ENCODE measurements around the gene FAM149B1.

FAM149B1 gene

DNA sequence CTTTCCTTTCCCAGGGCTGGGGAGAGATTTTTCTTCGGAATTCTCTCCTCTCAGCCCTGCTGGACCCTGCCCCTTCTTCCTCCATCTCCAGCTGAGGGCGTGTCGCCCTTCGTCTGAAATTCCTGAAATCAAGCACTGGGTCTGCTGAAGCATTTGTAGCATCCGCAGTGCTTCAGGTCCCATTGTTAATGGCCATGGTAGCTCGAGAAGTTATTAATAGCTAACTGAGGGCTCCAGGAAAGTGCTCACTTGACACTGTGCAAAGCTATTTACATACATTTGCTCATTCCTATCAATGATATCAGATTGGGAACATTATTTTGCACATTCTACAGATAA is 515 bp downstream of the FAM149B1 start:
- peak in 1 of 42 donors; percentile 42 for DNase-seq
- intact Hi-C loops (cut with DNase I): loop anchor here (5.0 to 10.0 kb wide), 2 partner anchors 71 to 86 kb away; partner anchors contain the start of genes MRPS16 and P4HA1

DNA sequence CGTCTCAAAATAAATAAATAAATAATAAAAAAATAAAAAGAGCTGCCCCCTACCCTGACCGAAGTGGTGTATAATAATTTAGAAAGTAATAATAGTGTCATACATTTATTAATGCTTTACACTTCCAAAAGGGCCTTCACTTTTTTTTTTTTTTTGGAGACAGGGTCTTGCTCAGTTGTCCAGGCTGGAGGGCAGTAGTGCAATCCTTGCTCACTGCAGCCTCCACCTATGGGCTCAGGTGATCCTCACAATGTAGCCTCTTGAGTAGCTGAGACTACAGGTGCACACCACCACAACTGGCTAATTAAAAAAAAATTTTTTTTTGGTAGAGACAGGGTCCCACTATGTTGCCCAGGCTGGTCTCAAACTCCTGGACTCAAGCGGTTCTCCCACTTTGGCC is 1.4 kb downstream of the FAM149B1 start:
- DNase-seq: no peak
- intact Hi-C loops (cut with DNase I): loop anchor here (5.0 to 10.0 kb wide), 2 partner anchors 72 to 85 kb away; partner anchors contain the start of genes MRPS16 and P4HA1

GRCh38 chr10:73172867-73173266 is 4.9 kb downstream of the FAM149B1 start:
- intact Hi-C loops (cut with DNase I): no loop called here
- DNase-seq: no peak

DNA sequence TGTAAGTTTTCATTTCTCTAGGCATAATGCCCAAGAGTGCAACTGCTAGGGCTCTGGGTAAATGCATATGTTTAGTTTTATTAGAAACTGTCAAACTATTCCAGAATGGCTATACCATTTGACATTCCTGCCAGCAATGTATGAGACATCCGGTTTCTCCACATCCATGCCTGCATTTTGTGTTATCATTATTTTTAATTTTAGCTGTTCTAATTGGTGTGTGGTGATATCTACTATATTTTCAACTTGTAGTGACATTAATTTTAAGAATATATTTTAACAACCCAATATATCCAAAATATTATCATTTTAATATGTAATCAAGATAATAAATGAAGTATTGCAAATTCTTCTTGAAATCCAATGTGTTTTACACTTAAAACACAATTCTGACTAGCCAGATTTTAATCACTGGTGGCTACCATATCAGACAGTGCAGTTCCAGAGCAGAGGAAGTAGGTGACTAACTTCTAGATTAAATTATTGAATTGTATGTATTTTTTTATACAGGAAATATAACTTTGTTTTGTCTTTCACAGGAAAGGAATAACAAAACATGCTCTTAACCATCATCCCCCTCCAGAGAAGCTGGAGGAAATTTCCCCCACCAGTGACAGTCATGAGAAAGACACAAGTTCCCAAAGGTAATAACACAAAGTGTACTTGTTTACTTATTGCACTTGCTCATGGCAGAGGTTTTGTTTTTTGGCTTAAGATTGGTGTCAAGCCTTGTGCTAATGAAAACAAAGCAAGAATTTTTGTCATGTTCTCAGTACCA is 6.4 kb downstream of the FAM149B1 start:
- no peak for DNase-seq
- intact Hi-C loops (cut with DNase I): no loop called here

- no peak for DNase-seq
- intact Hi-C loops (cut with DNase I): no loop called here
Observed at GRCh38 chr10:73182568-73182967, 14.6 kb downstream of the FAM149B1 start.

DNA sequence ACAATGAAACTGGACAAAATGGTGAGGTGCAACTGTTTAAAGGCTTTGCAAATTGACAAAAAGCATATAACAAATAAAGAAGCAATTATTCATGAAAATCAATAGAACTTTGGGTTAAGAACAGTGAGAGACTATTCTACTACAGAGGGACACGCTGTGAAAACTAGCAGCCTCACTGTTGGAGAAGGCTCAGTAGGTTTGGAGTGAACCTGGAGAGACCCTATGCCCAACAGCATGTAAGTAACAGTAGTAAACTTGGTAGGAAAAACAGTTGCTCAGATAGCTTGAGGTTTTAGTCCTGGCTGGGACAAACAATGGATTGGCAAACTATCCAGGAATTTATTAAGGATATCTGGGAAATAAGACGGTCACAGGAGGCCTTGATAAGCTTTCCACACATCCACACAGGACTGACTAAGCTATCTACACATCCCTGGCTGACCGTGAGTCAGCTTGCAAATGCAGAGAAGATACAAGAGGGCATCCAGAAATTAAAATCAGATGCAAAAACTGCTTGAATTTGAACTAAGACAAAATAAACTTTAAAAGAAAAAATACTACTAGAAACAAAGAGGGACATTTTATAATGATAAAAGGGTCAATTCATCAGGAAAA is 15.9 kb downstream of the FAM149B1 start:
- no peak for DNase-seq
- intact Hi-C loops (cut with DNase I): no loop called here

DNA sequence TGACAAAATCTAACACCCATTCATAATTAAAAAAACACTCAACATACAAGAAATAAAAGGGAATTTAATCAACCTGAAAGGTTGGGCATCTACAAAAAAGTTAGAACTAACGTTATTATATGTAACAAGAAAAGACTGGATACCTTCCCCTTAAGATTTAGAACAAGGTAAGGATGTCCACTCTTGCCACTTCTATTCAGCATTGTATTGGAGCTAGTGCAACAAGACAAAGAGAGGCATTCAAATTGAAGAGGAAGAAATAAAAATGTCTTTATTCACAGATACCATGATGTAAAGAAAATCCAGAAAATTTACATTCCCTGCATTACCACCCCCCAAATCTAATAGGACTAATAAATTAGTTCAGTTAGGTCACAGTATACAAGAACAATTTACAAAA is 18.3 kb downstream of the FAM149B1 start:
- DNase-seq: no peak
- intact Hi-C loops (cut with DNase I): no loop called here

DNA sequence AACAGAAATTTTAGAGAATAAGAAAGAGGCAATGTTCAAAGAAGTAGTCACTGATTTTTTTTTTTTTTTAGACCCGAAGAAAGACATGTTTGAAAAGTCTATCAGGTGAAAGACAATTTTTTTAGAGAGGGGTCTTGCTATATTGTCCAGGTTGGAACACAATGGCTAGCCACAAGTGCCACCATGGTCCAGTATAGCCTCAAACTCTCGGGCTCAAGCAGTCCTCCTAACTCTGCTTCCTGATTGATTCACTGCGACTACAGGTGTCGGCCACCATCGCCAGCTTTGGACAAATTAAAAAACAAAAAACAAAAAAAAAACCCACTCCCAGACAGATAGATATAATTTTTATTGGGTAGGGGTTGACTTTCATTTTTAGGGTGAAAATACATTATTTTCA is 22.3 kb downstream of the FAM149B1 start:
- DNase-seq: no peak
- intact Hi-C loops (cut with DNase I): no loop called here

DNA sequence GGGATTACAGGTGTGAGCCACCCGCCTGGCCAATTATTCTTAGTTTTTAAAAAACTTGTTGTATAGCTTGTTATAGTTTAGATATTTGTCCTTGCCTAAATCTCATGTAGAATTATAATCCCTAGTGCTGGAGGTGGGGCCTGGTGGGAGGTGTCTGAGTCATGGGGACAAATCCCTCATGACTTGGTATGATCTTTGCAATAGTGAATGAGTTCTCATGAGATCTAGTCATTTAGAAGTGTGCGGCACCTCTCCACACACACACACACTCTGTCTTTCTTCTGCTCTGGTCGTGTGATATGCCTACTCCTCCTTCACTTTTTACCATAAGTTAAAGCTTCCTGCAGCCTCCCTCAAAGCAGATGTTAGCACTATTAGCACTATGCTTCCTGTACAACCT is 37.2 kb downstream of the FAM149B1 start:
- intact Hi-C loops (cut with DNase I): no loop called here
- no peak for DNase-seq

DNA sequence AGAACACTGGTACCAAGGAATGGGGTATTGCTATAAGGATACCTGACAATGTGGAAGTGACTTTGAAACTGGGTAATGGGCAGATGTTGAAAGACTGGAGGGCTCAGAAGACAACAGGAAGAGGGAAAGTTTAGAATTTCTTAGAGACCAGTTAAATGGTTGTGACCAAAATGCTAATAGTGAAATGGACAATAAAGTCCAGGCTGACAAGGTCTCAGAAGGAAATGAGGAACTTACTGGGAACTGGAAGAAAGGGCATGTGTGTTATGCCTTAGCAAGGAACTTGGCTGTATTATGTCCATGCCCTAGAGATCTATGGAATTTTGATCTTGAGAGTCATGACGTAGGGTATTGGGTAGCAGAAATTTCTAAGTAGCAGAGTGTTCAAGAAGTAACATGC is 38.0 kb downstream of the FAM149B1 start:
- DNase-seq: no peak
- intact Hi-C loops (cut with DNase I): no loop called here

DNA sequence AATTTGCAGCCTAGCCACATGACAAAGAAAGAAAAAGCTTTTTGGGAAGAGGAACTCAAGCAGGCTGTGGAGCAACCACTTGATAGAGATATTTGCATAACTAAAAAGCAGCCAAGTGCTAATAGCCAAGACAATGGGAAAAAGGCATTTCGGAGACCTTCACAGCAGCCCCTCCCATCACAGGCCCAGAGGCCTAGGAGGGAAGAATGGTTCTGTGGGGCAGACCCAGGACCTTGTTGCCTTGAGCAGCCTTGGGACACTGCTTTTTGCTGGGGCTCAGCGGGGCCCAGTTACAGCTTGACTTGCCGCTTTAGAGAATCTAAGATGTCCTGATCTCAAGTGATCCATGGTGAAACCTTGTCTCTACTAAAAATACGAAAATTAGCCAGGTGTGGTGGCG is 38.5 kb downstream of the FAM149B1 start:
- no peak for DNase-seq
- intact Hi-C loops (cut with DNase I): no loop called here

GRCh38 chr10:73207883-73208282 is 40.0 kb downstream of the FAM149B1 start:
- intact Hi-C loops (cut with DNase I): no loop called here
- no peak for DNase-seq

- no peak for DNase-seq
- intact Hi-C loops (cut with DNase I): no loop called here
Observed at GRCh38 chr10:73209705-73210104, 41.8 kb downstream of the FAM149B1 start.

- no peak for DNase-seq
- intact Hi-C loops (cut with DNase I): no loop called here
Observed at GRCh38 chr10:73210395-73211105, 42.6 kb downstream of the FAM149B1 start.

- intact Hi-C loops (cut with DNase I): no loop called here
- DNase-seq: no peak
Observed at GRCh38 chr10:73211106-73211811, 43.3 kb downstream of the FAM149B1 start.

- DNase-seq: no peak
- intact Hi-C loops (cut with DNase I): no loop called here
Observed at GRCh38 chr10:73215749-73216148, 47.8 kb downstream of the FAM149B1 start.

GRCh38 chr10:73217628-73218027 is 49.7 kb downstream of the FAM149B1 start:
- DNase-seq: no peak
- intact Hi-C loops (cut with DNase I): no loop called here

DNA sequence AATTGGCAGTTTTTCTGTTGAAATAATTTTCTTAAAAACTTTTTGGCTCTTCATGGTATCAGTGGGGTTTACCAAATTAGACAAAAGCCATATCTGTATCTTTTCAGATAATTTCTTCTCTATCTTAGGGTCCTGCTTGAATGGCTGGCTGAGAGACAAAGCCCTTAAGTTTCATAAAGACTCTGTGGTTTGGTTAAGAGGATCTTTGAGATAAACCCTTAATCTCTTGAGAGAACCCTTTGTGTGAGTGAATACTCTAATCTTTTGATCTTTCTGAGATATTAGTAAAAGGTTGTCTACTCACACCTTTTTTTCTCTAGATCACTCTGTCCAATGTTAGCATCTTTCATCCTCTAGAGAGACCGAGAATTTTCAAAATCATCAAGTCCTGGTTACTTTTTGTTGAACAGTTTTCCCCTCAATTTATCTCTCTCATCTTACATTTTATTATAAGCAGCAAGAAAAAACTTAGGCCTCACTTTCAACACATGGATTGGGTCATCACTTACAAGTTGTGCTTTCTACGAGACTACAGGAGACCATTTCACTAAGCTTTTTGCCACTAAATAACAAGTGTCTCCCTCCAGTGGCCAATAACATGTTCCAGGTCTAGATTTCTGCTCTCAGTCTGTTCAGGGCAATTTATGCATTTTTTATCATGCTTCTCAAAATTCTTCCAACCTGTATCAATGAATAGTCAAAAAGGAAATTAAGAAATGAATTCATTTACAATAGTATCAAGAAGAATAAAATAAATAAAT is 50.7 kb downstream of the FAM149B1 start:
- no peak for DNase-seq
- intact Hi-C loops (cut with DNase I): no loop called here

DNA sequence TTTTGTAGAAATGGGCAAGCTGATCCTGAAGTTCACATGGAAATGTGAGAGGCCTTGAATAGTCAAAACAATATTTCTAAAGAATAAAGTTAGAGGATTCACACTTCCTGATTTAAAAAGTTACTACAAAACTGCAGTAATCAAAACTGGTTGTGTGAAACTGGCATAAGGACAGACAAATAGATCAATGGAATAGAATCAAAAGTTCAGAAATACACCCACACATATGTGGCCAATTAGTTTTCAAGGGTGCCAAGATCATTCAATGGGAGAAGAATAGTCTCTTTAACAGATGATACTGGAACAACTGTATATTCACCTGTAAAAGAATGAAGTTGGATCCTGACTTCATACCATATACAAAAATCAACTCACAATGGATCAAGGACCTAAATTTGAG is 51.5 kb downstream of the FAM149B1 start:
- intact Hi-C loops (cut with DNase I): no loop called here

More for the DNA sequence above, 51.5 kb downstream of the FAM149B1 start:
- no peak for DNase-seq

Data from head of caudate nucleus (tissue), 42 donors.